T-cell (primary cell): ENCODE data around the gene SIDT2. TPM values are rescaled to one million over a fixed set of nuclear protein-coding genes. Genes with fewer than 3 reads are reported as not detected.

Experiments
- ATAC-seq, 4 experiments: fragments of 200-7000 bp in 3 of 4; fragments of 150-1000 bp in 1 of 4; cut with Tn5 transposase; replicated peaks in 1 of 4; 1 replicate in 3 of 4; 2 replicates in 1 of 4; pipeline ENCODE4 v1.10.0; 2021; ENCODE audit warnings: moderate library complexity in 3 of 4, mild to moderate bottlenecking in 2 of 4, moderate number of reproducible peaks in 1 of 4
- CTCF ChIA-PET, 2 donors: fragments of 300-600 bp; sonication (Branson Sonifier 250); formaldehyde crosslinking; loops; one replicate each; lab custom pipeline; 2022; ENCODE audit warnings: antibody characterized with exemption in 2 of 2; lab: Charles Lee
- POLR2A ChIA-PET, 2 donors: fragments of 300-600 bp; sonication (Branson Sonifier 250); formaldehyde crosslinking; loops; one replicate each; lab custom pipeline; 2022; ENCODE audit warnings: antibody characterized with exemption in 2 of 2; lab: Charles Lee
- DNase-seq, 35 experiments: peaks; one replicate each; pipeline versions ENCODE4 v3.0.0 to v3.0.0-alpha.2; 2013 to 2023
- H3K27ac ChIP-seq: one replicate; pipeline ENCODE4 v1.5.1; 2013; ENCODE audit warnings: low read length
- H3K27me3 ChIP-seq, 2 experiments: replicated peaks in 1 of 2; 1 replicate in 1 of 2; 2 replicates in 1 of 2; pipeline versions ENCODE4 v1.6.1 to v1.7.0; 2013; ENCODE audit warnings: low read length in 1 of 2, mixed read lengths in 1 of 2; ENCODE audit not compliant: control insufficient read depth in 2 of 2, insufficient read depth in 2 of 2; ENCODE audit errors: extremely low read depth in 1 of 2
- H3K36me3 ChIP-seq, 2 donors: 1 replicate in 1 of 2; 2 replicates in 1 of 2; pipeline versions ENCODE4 v1.6.1 to v1.7.0; 2013; ENCODE audit warnings: low read length in 1 of 2; ENCODE audit not compliant: control insufficient read depth in 2 of 2, insufficient read depth in 1 of 2; ENCODE audit errors: extremely low read depth in 1 of 2
- H3K4me1 ChIP-seq, 2 experiments: 1 replicate in 1 of 2; 2 replicates in 1 of 2; pipeline versions ENCODE4 v1.6.1 to v1.7.0; 2013; ENCODE audit warnings: low read length in 2 of 2, mixed read lengths in 1 of 2; ENCODE audit not compliant: insufficient read depth in 2 of 2, control insufficient read depth in 1 of 2; ENCODE audit errors: extremely low read depth in 1 of 2
- H3K4me3 ChIP-seq, 2 donors: 1 replicate in 1 of 2; 2 replicates in 1 of 2; pipeline versions ENCODE4 v1.5.1 to v1.7.0; 2013; ENCODE audit warnings: mild to moderate bottlenecking in 2 of 2, low read length in 1 of 2, moderate library complexity in 1 of 2; ENCODE audit not compliant: control insufficient read depth in 1 of 2; ENCODE audit errors: extremely low read depth in 1 of 2
- H3K9me3 ChIP-seq: 2 replicates; pipeline ENCODE4 v1.7.0; 2013
- H3K27ac Mint-ChIP-seq, 2 donors: one replicate each; pipeline ENCODE4 v1.8.0; 2020 to 2021; ENCODE audit warnings: mild to moderate bottlenecking in 2 of 2, mixed read lengths in 2 of 2
- H3K27me3 Mint-ChIP-seq, 2 donors: one replicate each; pipeline ENCODE4 v1.8.0; 2021 to 2022; ENCODE audit warnings: mixed read lengths in 2 of 2
- H3K36me3 Mint-ChIP-seq: one replicate; pipeline ENCODE4 v1.8.0; 2021; ENCODE audit warnings: mixed read lengths
- H3K4me1 Mint-ChIP-seq, 3 donors: one replicate each; pipeline ENCODE4 v1.8.0; 2020 to 2022; ENCODE audit warnings: mixed read lengths in 3 of 3, mild to moderate bottlenecking in 1 of 3
- H3K4me3 Mint-ChIP-seq, 3 donors: one replicate each; pipeline ENCODE4 v1.8.0; 2020 to 2022; ENCODE audit warnings: mild to moderate bottlenecking in 3 of 3, mixed read lengths in 3 of 3, moderate library complexity in 3 of 3
- H3K9me3 Mint-ChIP-seq, 3 donors: one replicate each; pipeline ENCODE4 v1.8.0; 2020 to 2022; ENCODE audit warnings: mixed read lengths in 3 of 3
- WGBS: methylation state at CpG from one replicate; pipeline ENCODE4 v1.1.5; 2013; ENCODE audit warnings: missing lambda C conversion rate; ENCODE audit not compliant: insufficient coverage; 5-methylcytosine and 5-hydroxymethylcytosine counted together
- total RNA-seq, 35 experiments: library from RNA in 6 of 35; stranded (reverse) in 6 of 35; fragments of 120-200 nt in 1 of 35; gene quantifications; one replicate each; pipeline versions ENCODE4 v1.2.1 to v1.2.4 and lab custom pipeline; 2013 to 2026

The SIDT2 gene
- total RNA-seq, 5 donors from 2014 or later (not counting 1 experiment from before 2014, with no cell fraction given): 46.3 to 110 (median 59.5) TPM

GRCh38 chr11:117152066-117152465, 26.5 kb upstream of the SIDT2 start:
- peaks cover 14% of the 10 kb centered on the region for H3K36me3 Mint-ChIP-seq
- ATAC-seq (no peak), DNase-seq (no peak)
- H3K4me3 Mint-ChIP-seq: no peak overlapping the region
- Histone ChIP-seq H3K4me3 (no peak overlapping the region), H3K27me3 (no peaks in the 10 kb centered on the region), H3K4me1 (peaks cover 2 to 22% of the 10 kb centered on the region in 2 experiments), H3K36me3 (peaks cover 2 to 33% of the 10 kb centered on the region in 2 donors), H3K27ac (no peak overlapping the region), H3K9me3 (no peaks in the 10 kb centered on the region)
- H3K27me3 Mint-ChIP-seq: no peaks in the 10 kb centered on the region
- ChIA-PET POLR2A (no interaction called here), CTCF (interaction anchor here in 1 of 2 donors (0.8 kb wide), 1 partner anchor 26 kb away, joined by 3 read pairs; the partner anchor contains the start of gene SIDT2)
- peaks cover 26 to 60% (median 49%) of the 10 kb centered on the region in 3 donors for H3K4me1 Mint-ChIP-seq
- WGBS: no CpG with 5 or more reads among the region's 2 CpGs
- H3K27ac Mint-ChIP-seq: no peak overlapping the region
- H3K9me3 Mint-ChIP-seq: no peaks in the 10 kb centered on the region

- Mint-ChIP-seq H3K36me3 (peaks cover 15% of the 10 kb centered on the region), H3K4me1 (peaks cover 31 to 52% (median 46%) of the 10 kb centered on the region in 3 donors), H3K4me3 (no peak overlapping the region), H3K27ac (no peak overlapping the region), H3K9me3 (no peaks in the 10 kb centered on the region), H3K27me3 (no peaks in the 10 kb centered on the region)
- 100% methylated on average over 1 of the region's 5 CpGs for WGBS
- Histone ChIP-seq H3K27me3 (no peaks in the 10 kb centered on the region), H3K36me3 (peaks cover 0 to 35% of the 10 kb centered on the region in 2 donors), H3K9me3 (no peaks in the 10 kb centered on the region), H3K27ac (no peak overlapping the region), H3K4me3 (no peak overlapping the region), H3K4me1 (peaks cover 0 to 11% of the 10 kb centered on the region in 2 experiments)
- DNase-seq: no peak
- ATAC-seq: no peak
- ChIA-PET CTCF (no interaction called here), POLR2A (no interaction called here)
Observed at GRCh38 chr11:117154468-117154867, 24.1 kb upstream of the SIDT2 start.

GRCh38 chr11:117157507-117157906, 21.0 kb upstream of the SIDT2 start:
- Histone ChIP-seq H3K27ac (no peak overlapping the region), H3K9me3 (no peaks in the 10 kb centered on the region), H3K36me3 (peaks cover 0 to 47% of the 10 kb centered on the region in 2 donors), H3K4me3 (no peak overlapping the region), H3K27me3 (no peaks in the 10 kb centered on the region), H3K4me1 (peaks cover 0 to 5% of the 10 kb centered on the region in 2 experiments)
- no CpG with 5 or more reads among the region's 2 CpGs for WGBS
- DNase-seq (no peak), ATAC-seq (no peak)
- peaks cover 15% of the 10 kb centered on the region for H3K36me3 Mint-ChIP-seq
- peaks cover 24 to 36% (median 25%) of the 10 kb centered on the region in 3 donors for H3K4me1 Mint-ChIP-seq
- ChIA-PET POLR2A (interaction anchor here in 1 of 2 donors (0.9 kb wide), 1 partner anchor 10 kb away, joined by 3 read pairs; no protein-coding TSS in a partner anchor), CTCF (interaction anchor here in 1 of 2 donors (0.7 kb wide), 1 partner anchor 43 kb away, joined by 5 read pairs; no protein-coding TSS in a partner anchor)
- H3K27me3 Mint-ChIP-seq: no peaks in the 10 kb centered on the region
- no peak overlapping the region for H3K27ac Mint-ChIP-seq
- H3K4me3 Mint-ChIP-seq: no peak overlapping the region
- H3K9me3 Mint-ChIP-seq: no peaks in the 10 kb centered on the region

- DNase-seq (no peak), ATAC-seq (no peak)
- H3K36me3 ChIP-seq: peaks cover 0 to 52% of the 10 kb centered on the region in 2 donors
- peaks cover 19 to 24% (median 22%) of the 10 kb centered on the region in 3 donors for H3K4me1 Mint-ChIP-seq
- POLR2A ChIA-PET: interaction anchor here in 1 of 2 donors (0.6 kb wide), 1 partner anchor 62 kb away, joined by 3 read pairs; no protein-coding TSS in a partner anchor
- peaks cover 0 to 4% of the 10 kb centered on the region in 2 experiments for H3K4me1 ChIP-seq
- no peak overlapping the region for H3K27ac ChIP-seq
- H3K27me3 ChIP-seq: no peaks in the 10 kb centered on the region
- H3K4me3 Mint-ChIP-seq: no peak overlapping the region
- H3K36me3 Mint-ChIP-seq: peaks cover 15% of the 10 kb centered on the region
- H3K9me3 ChIP-seq: no peaks in the 10 kb centered on the region
- H3K4me3 ChIP-seq: no peak overlapping the region
- WGBS: no CpG with 5 or more reads among the region's 2 CpGs
- no peaks in the 10 kb centered on the region for H3K9me3 Mint-ChIP-seq
- H3K27me3 Mint-ChIP-seq: no peaks in the 10 kb centered on the region
- H3K27ac Mint-ChIP-seq: peak overlapping the region in 1 of 2 donors; percentile 52
- CTCF ChIA-PET: interaction anchor here in 1 of 2 donors (0.7 kb wide), 1 partner anchor 124 kb away, joined by 3 read pairs; no protein-coding TSS in a partner anchor
Observed at GRCh38 chr11:117159892-117160291, 18.7 kb upstream of the SIDT2 start.

- H3K36me3 Mint-ChIP-seq: peaks cover 18% of the 10 kb centered on the region
- no peak overlapping the region for H3K27ac Mint-ChIP-seq
- H3K9me3 Mint-ChIP-seq: no peaks in the 10 kb centered on the region
Observed at GRCh38 chr11:117160826-117161225, 17.7 kb upstream of the SIDT2 start.

GRCh38 chr11:117166491-117166890, 12.1 kb upstream of the SIDT2 start:
- Histone ChIP-seq H3K36me3 (peaks cover 7 to 67% of the 10 kb centered on the region in 2 donors), H3K9me3 (no peaks in the 10 kb centered on the region), H3K27ac (no peak overlapping the region), H3K4me3 (no peak overlapping the region), H3K4me1 (no peaks in the 10 kb centered on the region), H3K27me3 (no peaks in the 10 kb centered on the region)
- WGBS: 100% methylated on average over 1 of the region's 1 CpG
- DNase-seq (no peak), ATAC-seq (no peak)
- ChIA-PET CTCF (interaction anchor here in 1 of 2 donors (0.9 to 1.0 kb wide), 2 partner anchors 12 to 14 kb away, joined by 4 to 5 read pairs; partner anchors contain the start of gene SIDT2), POLR2A (interaction anchor here in 1 of 2 donors (0.7 kb wide), 1 partner anchor 19 kb away, joined by 11 read pairs; no protein-coding TSS in a partner anchor)
- H3K9me3 Mint-ChIP-seq: no peaks in the 10 kb centered on the region
- peaks cover 0 to 16% (median 0%) of the 10 kb centered on the region in 3 donors for H3K4me1 Mint-ChIP-seq
- no peaks in the 10 kb centered on the region for H3K27me3 Mint-ChIP-seq
- H3K36me3 Mint-ChIP-seq: peaks cover 33% of the 10 kb centered on the region
- H3K27ac Mint-ChIP-seq: no peak overlapping the region
- H3K4me3 Mint-ChIP-seq: no peak overlapping the region

More at GRCh38 chr11:117160826-117161225, 17.7 kb upstream of the SIDT2 start:
- ATAC-seq: no peak
- WGBS: no CpG with 5 or more reads among the region's 2 CpGs
- H3K27me3 ChIP-seq: no peaks in the 10 kb centered on the region
- no peak overlapping the region for H3K4me3 ChIP-seq
- DNase-seq: no peak
- no peaks in the 10 kb centered on the region for H3K9me3 ChIP-seq
- Mint-ChIP-seq H3K4me3 (no peak overlapping the region), H3K27me3 (no peaks in the 10 kb centered on the region), H3K4me1 (peaks cover 16 to 20% (median 19%) of the 10 kb centered on the region in 3 donors)
- H3K4me1 ChIP-seq: peaks cover 0 to 4% of the 10 kb centered on the region in 2 experiments
- no peak overlapping the region for H3K27ac ChIP-seq
- peaks cover 2 to 51% of the 10 kb centered on the region in 2 donors for H3K36me3 ChIP-seq
- POLR2A ChIA-PET: interaction anchor here in 1 of 2 donors (0.6 to 0.9 kb wide), 2 partner anchors 18 to 61 kb away, joined by 3 read pairs; partner anchors contain the start of gene SIDT2
- CTCF ChIA-PET: interaction anchor here in 1 of 2 donors (0.6 to 1.0 kb wide), 5 partner anchors 10 to 795 kb away, joined by 3 to 5 read pairs (median 3); no protein-coding TSS in a partner anchor
